Right renal cortex interstitium (tissue), 3 donors: ENCODE measurements around the gene TTC32. TPM values are rescaled to one million over a fixed set of nuclear protein-coding genes. Genes with fewer than 3 reads are reported as not detected.

Source experiments
- DNase-seq, 3 donors: peaks; one replicate each; pipeline ENCODE4 v3.0.0-alpha.2; 2013; ENCODE audit warnings: low read depth in 3 of 3, low spot score in 2 of 3
- polyA plus RNA-seq, 3 donors: library from polyadenylated mRNA; unstranded; fragments of 120-200 nt; gene quantifications; one replicate each; pipeline ENCODE4 v1.2.1, GENCODE V29; 2013; ENCODE audit not compliant: insufficient read length in 3 of 3

Gene TTC32
- polyA plus RNA-seq, 3 donors = 34.9 to 44.4 (median 42.1) TPM

- no peak for DNase-seq
Measured at GRCh38 chr2:19854596-19855541, 46.9 kb downstream of the TTC32 start.

- no peak for DNase-seq
Measured at GRCh38 chr2:19851116-19851695, 50.6 kb downstream of the TTC32 start.

- no peak for DNase-seq
Measured at GRCh38 chr2:19850056-19851050, 51.4 kb downstream of the TTC32 start.

- no peak for DNase-seq
Measured at GRCh38 chr2:19848952-19849351, 52.8 kb downstream of the TTC32 start.

GRCh38 chr2:19848029-19848750 lies 53.6 kb downstream of the TTC32 start:
- no peak for DNase-seq

GRCh38 chr2:19847486-19847885 lies 54.3 kb downstream of the TTC32 start:
- DNase-seq = no peak

Other genes starting within 250 kb of the TTC32 start
- gene WDR35, start 88.1 kb upstream of the TTC32 start, polyA plus RNA-seq = 10 to 100 TPM; 26.3 to 30.7 (median 30.2) TPM
- 1 to 10 TPM; 3.1 to 3.7 (median 3.4) TPM for gene MATN3, start 110.7 kb upstream of the TTC32 start, polyA plus RNA-seq
- 100 to 1,000 TPM; 504 to 548 (median 510) TPM for gene LAPTM4A, start 149.6 kb upstream of the TTC32 start, polyA plus RNA-seq